Measurements from ENCODE around the gene PCP2. TPM values are rescaled to one million over a fixed set of nuclear protein-coding genes. Genes with fewer than 3 reads are reported as not detected.

The PCP2 gene
- total and polyA plus RNA-seq, 2 of the 13 experiments (the other 11 are each of a cell fraction or from before 2014, with no cell fraction given), result 0.62 TPM; not detected in 1

DNA sequence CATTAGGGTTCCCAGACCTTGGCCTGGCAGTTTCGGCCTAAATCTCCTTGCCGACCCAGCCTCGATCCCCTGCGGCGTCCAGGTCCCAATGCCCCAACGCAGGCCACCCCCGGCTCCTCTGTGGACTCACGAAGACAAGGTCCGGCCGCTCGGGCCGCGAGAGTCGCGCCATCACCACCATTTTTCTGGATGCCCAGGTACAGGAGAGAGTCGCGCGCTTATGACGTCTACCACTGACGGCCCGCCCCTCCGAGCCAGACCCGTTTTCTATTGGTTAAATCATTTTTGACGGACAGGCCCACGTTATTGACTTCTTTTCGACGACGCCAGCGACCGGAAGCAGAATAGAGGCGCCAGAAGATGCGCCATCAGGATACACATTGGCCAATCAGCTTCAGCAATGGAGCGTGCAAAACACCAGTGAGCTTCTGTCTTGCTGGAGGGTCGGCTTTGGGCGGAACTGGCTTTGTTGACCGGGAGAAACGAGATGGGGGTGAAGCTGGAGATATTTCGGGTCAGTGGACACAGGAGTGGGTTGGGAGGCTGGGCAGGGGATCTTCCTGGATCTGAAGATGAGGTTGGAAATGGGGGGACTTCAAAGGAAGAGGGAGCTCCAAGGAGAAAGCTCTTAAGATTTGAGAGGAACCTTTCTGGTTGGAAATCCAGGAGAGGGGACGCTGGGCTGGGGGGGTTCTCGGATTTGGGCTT lies 4.0 kb downstream of the PCP2 start, which contains the start of the genes PET100 and XAB2 (continued):
- TF ChIP-seq SOX6 (IDR thresholded peaks at IDR 0.05) (no peak), SOX6 (CRISPR knock-in tag; IDR thresholded peaks at IDR 0.05) (peak; percentile 65), ZBTB38 (CRISPR knock-in tag; IDR thresholded peaks at IDR 0.05) (no peak), CHD4 (IDR thresholded peaks at IDR 0.05; ENCODE audit: borderline replicate concordance, low read length) (no peak), CEBPG (CRISPR knock-in tag; IDR thresholded peaks at IDR 0.05) (no peak), DMAP1 (CRISPR knock-in tag; IDR thresholded peaks at IDR 0.05) (no peak), ZBTB3 (CRISPR knock-in tag; IDR thresholded peaks at IDR 0.05; ENCODE audit: borderline replicate concordance, low read depth) (no peak), FIP1L1 (IDR thresholded peaks at IDR 0.05; ENCODE audit: borderline replicate concordance, insufficient read depth, low read depth, low read length) (no peak), FLYWCH1 (CRISPR knock-in tag; IDR thresholded peaks at IDR 0.05) (no peak), ZNF780A (CRISPR knock-in tag; IDR thresholded peaks at IDR 0.05) (no peak), RNF2 (conservative IDR thresholded peaks at IDR 0.05; ENCODE audit: low read depth) (no peak), RXRA (CRISPR knock-in tag; IDR thresholded peaks at IDR 0.05) (peak; percentile 25; the same call in 1 of the 2 replicates), ZFP41 (CRISPR knock-in tag; IDR thresholded peaks at IDR 0.05; ENCODE audit: borderline replicate concordance) (no peak), MAFK (conservative IDR thresholded peaks at IDR 0.05 in 1 of 2, IDR thresholded peaks at IDR 0.05 in 1 of 2; ENCODE audit: low read length in 2 of 2) (no peak), ZNF589 (CRISPR knock-in tag; conservative IDR thresholded peaks at IDR 0.05) (no peak), POLR2G (IDR thresholded peaks at IDR 0.05; ENCODE audit: low read depth, low read length) (peak; percentile 77)
- TF ChIP-seq, protein P1, sequence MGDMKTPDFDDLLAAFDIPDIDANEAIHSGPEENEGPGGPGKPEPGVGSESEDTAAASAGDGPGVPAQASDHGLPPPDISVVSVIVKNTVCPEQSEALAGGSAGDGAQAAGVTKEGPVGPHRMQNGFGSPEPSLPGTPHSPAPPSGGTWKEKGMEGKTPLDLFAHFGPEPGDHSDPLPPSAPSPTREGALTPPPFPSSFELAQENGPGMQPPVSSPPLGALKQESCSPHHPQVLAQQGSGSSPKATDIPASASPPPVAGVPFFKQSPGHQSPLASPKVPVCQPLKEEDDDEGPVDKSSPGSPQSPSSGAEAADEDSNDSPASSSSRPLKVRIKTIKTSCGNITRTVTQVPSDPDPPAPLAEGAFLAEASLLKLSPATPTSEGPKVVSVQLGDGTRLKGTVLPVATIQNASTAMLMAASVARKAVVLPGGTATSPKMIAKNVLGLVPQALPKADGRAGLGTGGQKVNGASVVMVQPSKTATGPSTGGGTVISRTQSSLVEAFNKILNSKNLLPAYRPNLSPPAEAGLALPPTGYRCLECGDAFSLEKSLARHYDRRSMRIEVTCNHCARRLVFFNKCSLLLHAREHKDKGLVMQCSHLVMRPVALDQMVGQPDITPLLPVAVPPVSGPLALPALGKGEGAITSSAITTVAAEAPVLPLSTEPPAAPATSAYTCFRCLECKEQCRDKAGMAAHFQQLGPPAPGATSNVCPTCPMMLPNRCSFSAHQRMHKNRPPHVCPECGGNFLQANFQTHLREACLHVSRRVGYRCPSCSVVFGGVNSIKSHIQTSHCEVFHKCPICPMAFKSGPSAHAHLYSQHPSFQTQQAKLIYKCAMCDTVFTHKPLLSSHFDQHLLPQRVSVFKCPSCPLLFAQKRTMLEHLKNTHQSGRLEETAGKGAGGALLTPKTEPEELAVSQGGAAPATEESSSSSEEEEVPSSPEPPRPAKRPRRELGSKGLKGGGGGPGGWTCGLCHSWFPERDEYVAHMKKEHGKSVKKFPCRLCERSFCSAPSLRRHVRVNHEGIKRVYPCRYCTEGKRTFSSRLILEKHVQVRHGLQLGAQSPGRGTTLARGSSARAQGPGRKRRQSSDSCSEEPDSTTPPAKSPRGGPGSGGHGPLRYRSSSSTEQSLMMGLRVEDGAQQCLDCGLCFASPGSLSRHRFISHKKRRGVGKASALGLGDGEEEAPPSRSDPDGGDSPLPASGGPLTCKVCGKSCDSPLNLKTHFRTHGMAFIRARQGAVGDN (CRISPR knock-in tag; IDR thresholded peaks at IDR 0.05), result peak; percentile 64
- TF ChIP-seq, protein P2, sequence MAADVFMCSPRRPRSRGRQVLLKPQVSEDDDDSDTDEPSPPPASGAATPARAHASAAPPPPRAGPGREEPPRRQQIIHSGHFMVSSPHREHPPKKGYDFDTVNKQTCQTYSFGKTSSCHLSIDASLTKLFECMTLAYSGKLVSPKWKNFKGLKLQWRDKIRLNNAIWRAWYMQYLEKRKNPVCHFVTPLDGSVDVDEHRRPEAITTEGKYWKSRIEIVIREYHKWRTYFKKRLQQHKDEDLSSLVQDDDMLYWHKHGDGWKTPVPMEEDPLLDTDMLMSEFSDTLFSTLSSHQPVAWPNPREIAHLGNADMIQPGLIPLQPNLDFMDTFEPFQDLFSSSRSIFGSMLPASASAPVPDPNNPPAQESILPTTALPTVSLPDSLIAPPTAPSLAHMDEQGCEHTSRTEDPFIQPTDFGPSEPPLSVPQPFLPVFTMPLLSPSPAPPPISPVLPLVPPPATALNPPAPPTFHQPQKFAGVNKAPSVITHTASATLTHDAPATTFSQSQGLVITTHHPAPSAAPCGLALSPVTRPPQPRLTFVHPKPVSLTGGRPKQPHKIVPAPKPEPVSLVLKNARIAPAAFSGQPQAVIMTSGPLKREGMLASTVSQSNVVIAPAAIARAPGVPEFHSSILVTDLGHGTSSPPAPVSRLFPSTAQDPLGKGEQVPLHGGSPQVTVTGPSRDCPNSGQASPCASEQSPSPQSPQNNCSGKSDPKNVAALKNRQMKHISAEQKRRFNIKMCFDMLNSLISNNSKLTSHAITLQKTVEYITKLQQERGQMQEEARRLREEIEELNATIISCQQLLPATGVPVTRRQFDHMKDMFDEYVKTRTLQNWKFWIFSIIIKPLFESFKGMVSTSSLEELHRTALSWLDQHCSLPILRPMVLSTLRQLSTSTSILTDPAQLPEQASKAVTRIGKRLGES (CRISPR knock-in tag; IDR thresholded peaks at IDR 0.05; ENCODE audit: borderline replicate concordance), result no peak
- TF ChIP-seq, protein P3, sequence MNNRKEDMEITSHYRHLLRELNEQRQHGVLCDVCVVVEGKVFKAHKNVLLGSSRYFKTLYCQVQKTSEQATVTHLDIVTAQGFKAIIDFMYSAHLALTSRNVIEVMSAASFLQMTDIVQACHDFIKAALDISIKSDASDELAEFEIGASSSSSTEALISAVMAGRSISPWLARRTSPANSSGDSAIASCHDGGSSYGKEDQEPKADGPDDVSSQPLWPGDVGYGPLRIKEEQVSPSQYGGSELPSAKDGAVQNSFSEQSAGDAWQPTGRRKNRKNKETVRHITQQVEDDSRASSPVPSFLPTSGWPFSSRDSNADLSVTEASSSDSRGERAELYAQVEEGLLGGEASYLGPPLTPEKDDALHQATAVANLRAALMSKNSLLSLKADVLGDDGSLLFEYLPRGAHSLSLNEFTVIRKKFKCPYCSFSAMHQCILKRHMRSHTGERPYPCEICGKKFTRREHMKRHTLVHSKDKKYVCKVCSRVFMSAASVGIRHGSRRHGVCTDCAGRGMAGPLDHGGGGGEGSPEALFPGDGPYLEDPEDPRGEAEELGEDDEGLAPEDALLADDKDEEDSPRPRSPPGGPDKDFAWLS (CRISPR knock-in tag; IDR thresholded peaks at IDR 0.05; ENCODE audit: borderline replicate concordance), result no peak
- TF ChIP-seq, protein P4, sequence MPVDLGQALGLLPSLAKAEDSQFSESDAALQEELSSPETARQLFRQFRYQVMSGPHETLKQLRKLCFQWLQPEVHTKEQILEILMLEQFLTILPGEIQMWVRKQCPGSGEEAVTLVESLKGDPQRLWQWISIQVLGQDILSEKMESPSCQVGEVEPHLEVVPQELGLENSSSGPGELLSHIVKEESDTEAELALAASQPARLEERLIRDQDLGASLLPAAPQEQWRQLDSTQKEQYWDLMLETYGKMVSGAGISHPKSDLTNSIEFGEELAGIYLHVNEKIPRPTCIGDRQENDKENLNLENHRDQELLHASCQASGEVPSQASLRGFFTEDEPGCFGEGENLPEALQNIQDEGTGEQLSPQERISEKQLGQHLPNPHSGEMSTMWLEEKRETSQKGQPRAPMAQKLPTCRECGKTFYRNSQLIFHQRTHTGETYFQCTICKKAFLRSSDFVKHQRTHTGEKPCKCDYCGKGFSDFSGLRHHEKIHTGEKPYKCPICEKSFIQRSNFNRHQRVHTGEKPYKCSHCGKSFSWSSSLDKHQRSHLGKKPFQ (CRISPR knock-in tag; IDR thresholded peaks at IDR 0.05; ENCODE audit: insufficient replicate concordance), result no peak
